ENCODE measurements around the gene TARBP2. TPM values are rescaled to one million over a fixed set of nuclear protein-coding genes. Genes with fewer than 3 reads are reported as not detected.

TARBP2 gene
- total and polyA plus RNA-seq, 2 donors: 38.8 to 41.2 TPM

GRCh38 chr12:53552361-53553327 is 51.6 kb downstream of the TARBP2 start:
- H3K4me3 ChIP-seq (ENCODE audit: low read length in 2 of 2): no peak overlapping the region
- H3K36me3 ChIP-seq (ENCODE audit: control insufficient read depth in 2 of 2, insufficient read depth in 2 of 2, low read length in 1 of 2): peaks cover 10 to 25% of the 10 kb centered on the region in 2 donors
- WGBS: 95% methylated on average over 14 of the region's 14 CpGs
- peaks cover 0 to 3% of the 10 kb centered on the region in 2 donors for H3K9me3 ChIP-seq (ENCODE audit: control insufficient read depth in 2 of 2, insufficient read depth in 1 of 2, low read length in 1 of 2)
- no peak for DNase-seq (ENCODE audit: low read depth in 6 of 9, low spot score in 9 of 9)
- H3K4me1 ChIP-seq (ENCODE audit: control insufficient read depth in 2 of 2, insufficient read depth in 2 of 2, low read length in 2 of 2): peaks cover 0 to 2% of the 10 kb centered on the region in 2 donors
- no peaks in the 10 kb centered on the region for H3K27me3 ChIP-seq (ENCODE audit: control insufficient read depth in 2 of 2, insufficient read depth in 1 of 2, low read length in 1 of 2)
- H3K27ac ChIP-seq (ENCODE audit: low read depth in 1 of 2, low read length in 1 of 2): no peak overlapping the region

Other genes with a start within 250 kb of the TARBP2 start
- 8.9 TPM for gene ESPL1, start 233.0 kb upstream of the TARBP2 start, total RNA-seq
- 1.7 TPM for gene ESPL1, start 233.0 kb upstream of the TARBP2 start, polyA plus RNA-seq
- gene PFDN5, start 205.7 kb upstream of the TARBP2 start, total RNA-seq: 816 TPM
- 1,604 TPM for gene PFDN5, start 205.7 kb upstream of the TARBP2 start, polyA plus RNA-seq
- 53.0 TPM for gene MYG1, start 201.6 kb upstream of the TARBP2 start, total RNA-seq
- gene MYG1, start 201.6 kb upstream of the TARBP2 start, polyA plus RNA-seq: 57.9 TPM
- gene AAAS, start 179.7 kb upstream of the TARBP2 start, total RNA-seq: 52.7 TPM
- 53.3 TPM for gene AAAS, start 179.7 kb upstream of the TARBP2 start, polyA plus RNA-seq
- gene SP7, start 164.9 kb upstream of the TARBP2 start, total RNA-seq: not detected
- gene SP7, start 164.9 kb upstream of the TARBP2 start, polyA plus RNA-seq: 0.02 TPM
- gene SP1, start 121.1 kb upstream of the TARBP2 start, total RNA-seq: 37.4 TPM
- gene SP1, start 121.1 kb upstream of the TARBP2 start, polyA plus RNA-seq: 17.6 TPM
- 0.05 TPM for gene AMHR2, start 77.4 kb upstream of the TARBP2 start, total RNA-seq
- gene AMHR2, start 77.4 kb upstream of the TARBP2 start, polyA plus RNA-seq: 0.14 TPM
- 65.8 TPM for gene PRR13, start 59.5 kb upstream of the TARBP2 start, total RNA-seq
- gene PRR13, start 59.5 kb upstream of the TARBP2 start, polyA plus RNA-seq: 222 TPM
- 263 TPM for gene PCBP2, start 49.2 kb upstream of the TARBP2 start, total RNA-seq
- gene PCBP2, start 49.2 kb upstream of the TARBP2 start, polyA plus RNA-seq: 606 TPM
- 8.3 TPM for gene MAP3K12, start 1.8 kb upstream of the TARBP2 start, total RNA-seq
- gene MAP3K12, start 1.8 kb upstream of the TARBP2 start, polyA plus RNA-seq: 16.3 TPM
- gene NPFF, start 6.2 kb downstream of the TARBP2 start, total RNA-seq: 0.38 TPM
- gene NPFF, start 6.2 kb downstream of the TARBP2 start, polyA plus RNA-seq: 3.7 TPM
- gene ATF7, start 125.1 kb downstream of the TARBP2 start, total RNA-seq: 6.0 TPM
- 15.8 TPM for gene ATF7, start 125.1 kb downstream of the TARBP2 start, polyA plus RNA-seq
- gene ATP5MC2, start 174.8 kb downstream of the TARBP2 start, total RNA-seq: 272 TPM
- 335 TPM for gene ATP5MC2, start 174.8 kb downstream of the TARBP2 start, polyA plus RNA-seq
- 55.3 TPM for gene CALCOCO1, start 226.2 kb downstream of the TARBP2 start, total RNA-seq
- 92.9 TPM for gene CALCOCO1, start 226.2 kb downstream of the TARBP2 start, polyA plus RNA-seq